HepG2 (cell line): ENCODE measurements around the gene TTC9. TPM values are rescaled to one million over a fixed set of nuclear protein-coding genes. Genes with fewer than 3 reads are reported as not detected.
A peak's percentile ranks its signal among the peaks of the same experiment; 100 is the strongest.

Experiments
- ATF3 ChIP-seq: sonication (generic); formaldehyde crosslinking; IDR thresholded peaks from 2 replicates; pipeline ENCODE4 v1.4.0; 2020; ENCODE audit warnings: missing genetic modification reagents
- CEBPG ChIP-seq: IDR thresholded peaks from 2 replicates; pipeline ENCODE4 v1.6.1; 2016
- DMAP1 ChIP-seq: IDR thresholded peaks from 2 replicates; pipeline ENCODE4 v1.6.1; 2016
- ESRRA ChIP-seq: sonication (generic); formaldehyde crosslinking; IDR thresholded peaks from 2 replicates; pipeline ENCODE4 v1.5.1; 2020; ENCODE audit warnings: mild to moderate bottlenecking, low read depth, missing genetic modification reagents
- HDAC1 ChIP-seq: sonication (generic); formaldehyde crosslinking; IDR thresholded peaks from 2 replicates; pipeline ENCODE4 v1.5.1; 2020; ENCODE audit warnings: mild to moderate bottlenecking, missing genetic modification reagents
- HDAC2 ChIP-seq: sonication (generic); formaldehyde crosslinking; IDR thresholded peaks from 2 replicates; pipeline ENCODE4 v1.4.0; 2020; ENCODE audit warnings: missing genetic modification reagents
- KDM2A ChIP-seq: sonication (generic); formaldehyde crosslinking; IDR thresholded peaks from 2 replicates; pipeline ENCODE4 v1.4.0; 2020; ENCODE audit warnings: low read depth, missing genetic modification reagents, borderline replicate concordance
- KDM5A ChIP-seq: fragments of 200-600 bp; sonication (generic); IDR thresholded peaks from 2 replicates; pipeline ENCODE4 v1.7.0; 2018; ENCODE audit warnings: antibody characterized with exemption, mild to moderate bottlenecking, low read length, borderline replicate concordance
- POLR2A ChIP-seq, 2 experiments: IDR thresholded peaks; 2 replicates each; pipeline ENCODE4 v1.6.1; 2011; ENCODE audit warnings: low read depth in 2 of 2, low read length in 2 of 2, mild to moderate bottlenecking in 1 of 2, moderate library complexity in 1 of 2; ENCODE audit not compliant: insufficient read depth in 1 of 2
- POLR2G ChIP-seq: fragments of 200-400 bp; formaldehyde crosslinking; IDR thresholded peaks from 2 replicates; pipeline ENCODE4 v1.6.1; 2018; ENCODE audit warnings: mild to moderate bottlenecking, low read depth, low read length, moderate library complexity
- PRDM4 ChIP-seq: sonication (generic); formaldehyde crosslinking; IDR thresholded peaks from 2 replicates; pipeline ENCODE4 v1.9.0; 2021; ENCODE audit warnings: missing genetic modification reagents, borderline replicate concordance
- THAP11 ChIP-seq: IDR thresholded peaks from 2 replicates; pipeline ENCODE4 v1.6.1; 2016; ENCODE audit warnings: missing biosample characterization, missing genetic modification reagents
- ZNF574 ChIP-seq: sonication (generic); formaldehyde crosslinking; IDR thresholded peaks from 2 replicates; pipeline ENCODE4 v1.4.0; 2020; ENCODE audit warnings: missing genetic modification reagents
- ZNF639 ChIP-seq: conservative IDR thresholded peaks from 2 replicates; pipeline ENCODE4 v1.6.1; 2018; ENCODE audit warnings: missing genetic modification reagents
- polyA plus RNA-seq, 8 experiments: library from polyadenylated mRNA; depleted of rRNA in 3 of 8; stranded (reverse) in 7 of 8; unstranded in 1 of 8; fragments of >200 nt; fragmentation: Illumina TruSeq in 4 of 8; extraction: Trizol in 4 of 8; gene quantifications; 2 replicates each; pipeline versions ENCODE4 v1.2.1 to v1.2.3, GENCODE V29; 2011 to 2016; ENCODE audit warnings: low read depth in 4 of 8, missing spikeins in 1 of 8, mixed read lengths in 1 of 8; ENCODE audit not compliant: insufficient read depth in 1 of 8
- total RNA-seq, 5 experiments: library from RNA; depleted of rRNA; stranded (reverse); fragments of >200 nt; fragmentation: Illumina TruSeq; extraction: Trizol; gene quantifications; 2 replicates each; pipeline ENCODE4 v1.2.3, GENCODE V29; 2016; ENCODE audit warnings: low read depth in 1 of 5
- TF ChIP-seq, protein P1 (sequence below): sonication (generic); formaldehyde crosslinking; IDR thresholded peaks from 2 replicates; pipeline ENCODE4 v1.4.0; 2020; ENCODE audit warnings: missing genetic modification reagents
- TF ChIP-seq, protein P2 (sequence below): sonication (generic); formaldehyde crosslinking; IDR thresholded peaks from 2 replicates; pipeline ENCODE4 v1.5.1; 2020; ENCODE audit warnings: missing genetic modification reagents, mild to moderate bottlenecking, borderline replicate concordance
- TF ChIP-seq, protein P3 (sequence below): sonication (generic); formaldehyde crosslinking; conservative IDR thresholded peaks from 2 replicates; pipeline ENCODE4 v1.4.0; 2020; ENCODE audit warnings: missing genetic modification reagents

Gene TTC9
- total and polyA plus RNA-seq, 2 of the 13 experiments (the other 11 are each of a cell fraction or from before 2014, with no cell fraction given) = 0.13 to 0.30 TPM

DNA sequence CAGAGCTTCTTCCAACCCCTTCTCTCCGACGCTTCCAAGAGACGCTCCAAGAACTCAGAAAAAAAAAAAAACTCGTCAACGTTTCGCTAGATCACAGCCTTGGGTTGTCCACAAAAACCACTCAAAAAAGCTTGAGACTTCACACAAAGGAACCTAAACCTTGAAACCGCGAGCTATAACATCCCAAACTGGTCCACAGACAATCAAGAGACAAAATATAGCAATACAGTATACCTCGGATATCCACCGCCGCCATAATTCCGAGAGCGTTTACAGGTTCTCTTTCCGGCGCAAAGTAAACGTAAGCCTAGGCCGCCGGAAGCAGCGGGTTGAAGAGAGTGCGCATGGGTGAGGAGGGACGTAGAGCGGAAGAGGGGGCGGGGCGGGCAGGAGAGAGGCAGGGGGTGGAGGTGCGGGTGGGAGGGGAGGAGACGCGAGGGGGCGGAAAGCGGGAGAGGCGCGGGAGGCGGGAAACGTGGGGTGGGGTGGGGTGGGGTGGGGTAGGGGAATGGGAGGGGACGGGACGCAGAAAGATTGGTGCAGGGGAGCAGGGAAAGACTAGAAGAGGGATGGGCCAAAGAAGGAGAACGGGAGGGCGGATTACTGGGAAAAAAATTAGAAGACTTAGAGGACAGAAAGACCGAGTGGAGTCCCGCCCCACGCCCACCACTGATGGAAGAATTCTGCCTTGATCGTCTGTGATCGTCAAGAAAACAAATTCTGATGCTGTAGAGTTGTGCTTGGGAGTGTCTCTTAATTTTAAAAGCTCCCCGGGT, 41.1 kb upstream of the TTC9 start, which contains the start of gene MED6 (continued):
- peak; percentile 77 for TF ChIP-seq ZNF574 (CRISPR knock-in tag)
- TF ChIP-seq ZNF639 (CRISPR knock-in tag) = no peak
- TF ChIP-seq PRDM4 (CRISPR knock-in tag) = no peak
- TF ChIP-seq POLR2G = peak; percentile 80
- 0 out of 2 replicates have a peak, but pooled peaks have one; percentile 7 for TF ChIP-seq CEBPG
- peak; percentile 61; the same call in 1 of the 2 replicates for TF ChIP-seq DMAP1 (CRISPR knock-in tag)
- TF ChIP-seq HDAC1 (CRISPR knock-in tag) = peak; percentile 74; the same call in 1 of the 2 replicates
- TF ChIP-seq KDM5A = peak; percentile 99
- TF ChIP-seq, protein P1, sequence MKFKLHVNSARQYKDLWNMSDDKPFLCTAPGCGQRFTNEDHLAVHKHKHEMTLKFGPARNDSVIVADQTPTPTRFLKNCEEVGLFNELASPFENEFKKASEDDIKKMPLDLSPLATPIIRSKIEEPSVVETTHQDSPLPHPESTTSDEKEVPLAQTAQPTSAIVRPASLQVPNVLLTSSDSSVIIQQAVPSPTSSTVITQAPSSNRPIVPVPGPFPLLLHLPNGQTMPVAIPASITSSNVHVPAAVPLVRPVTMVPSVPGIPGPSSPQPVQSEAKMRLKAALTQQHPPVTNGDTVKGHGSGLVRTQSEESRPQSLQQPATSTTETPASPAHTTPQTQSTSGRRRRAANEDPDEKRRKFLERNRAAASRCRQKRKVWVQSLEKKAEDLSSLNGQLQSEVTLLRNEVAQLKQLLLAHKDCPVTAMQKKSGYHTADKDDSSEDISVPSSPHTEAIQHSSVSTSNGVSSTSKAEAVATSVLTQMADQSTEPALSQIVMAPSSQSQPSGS = 0 out of 2 replicates have a peak, but pooled peaks have one; percentile 26
- TF ChIP-seq THAP11 (CRISPR knock-in tag) = peak; percentile 92
- TF ChIP-seq KDM2A (CRISPR knock-in tag) = peak; percentile 46; the same call in 1 of the 2 replicates
- TF ChIP-seq, protein P2, sequence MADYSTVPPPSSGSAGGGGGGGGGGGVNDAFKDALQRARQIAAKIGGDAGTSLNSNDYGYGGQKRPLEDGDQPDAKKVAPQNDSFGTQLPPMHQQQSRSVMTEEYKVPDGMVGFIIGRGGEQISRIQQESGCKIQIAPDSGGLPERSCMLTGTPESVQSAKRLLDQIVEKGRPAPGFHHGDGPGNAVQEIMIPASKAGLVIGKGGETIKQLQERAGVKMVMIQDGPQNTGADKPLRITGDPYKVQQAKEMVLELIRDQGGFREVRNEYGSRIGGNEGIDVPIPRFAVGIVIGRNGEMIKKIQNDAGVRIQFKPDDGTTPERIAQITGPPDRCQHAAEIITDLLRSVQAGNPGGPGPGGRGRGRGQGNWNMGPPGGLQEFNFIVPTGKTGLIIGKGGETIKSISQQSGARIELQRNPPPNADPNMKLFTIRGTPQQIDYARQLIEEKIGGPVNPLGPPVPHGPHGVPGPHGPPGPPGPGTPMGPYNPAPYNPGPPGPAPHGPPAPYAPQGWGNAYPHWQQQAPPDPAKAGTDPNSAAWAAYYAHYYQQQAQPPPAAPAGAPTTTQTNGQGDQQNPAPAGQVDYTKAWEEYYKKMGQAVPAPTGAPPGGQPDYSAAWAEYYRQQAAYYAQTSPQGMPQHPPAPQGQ (CRISPR knock-in tag) = no peak
- TF ChIP-seq ATF3 (CRISPR knock-in tag) = no peak
- TF ChIP-seq, protein P3, sequence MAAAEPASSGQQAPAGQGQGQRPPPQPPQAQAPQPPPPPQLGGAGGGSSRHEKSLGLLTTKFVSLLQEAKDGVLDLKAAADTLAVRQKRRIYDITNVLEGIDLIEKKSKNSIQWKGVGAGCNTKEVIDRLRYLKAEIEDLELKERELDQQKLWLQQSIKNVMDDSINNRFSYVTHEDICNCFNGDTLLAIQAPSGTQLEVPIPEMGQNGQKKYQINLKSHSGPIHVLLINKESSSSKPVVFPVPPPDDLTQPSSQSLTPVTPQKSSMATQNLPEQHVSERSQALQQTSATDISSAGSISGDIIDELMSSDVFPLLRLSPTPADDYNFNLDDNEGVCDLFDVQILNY (CRISPR knock-in tag) = no peak
- peak; percentile 65 for TF ChIP-seq HDAC2 (CRISPR knock-in tag)
- TF ChIP-seq POLR2A (IDR thresholded peaks at IDR 0.05; ENCODE audit: insufficient read depth in 1 of 2, low read depth in 2 of 2, low read length in 2 of 2) = peak; percentile 43 to 85; a peak in 2 of 4 replicates
- TF ChIP-seq ESRRA (CRISPR knock-in tag) = no peak
